8988T (cell line): ENCODE measurements around the gene CCN5.
"Not testable (repeated sequence)": the region's sequence is repeated elsewhere in the genome, so short reads cannot be mapped to it uniquely, and the experiment has no call there.

Source experiments
- DNase-seq: peaks from one replicate; pipeline ENCODE4 v3.0.0; 2011

CCN5 gene

DNA sequence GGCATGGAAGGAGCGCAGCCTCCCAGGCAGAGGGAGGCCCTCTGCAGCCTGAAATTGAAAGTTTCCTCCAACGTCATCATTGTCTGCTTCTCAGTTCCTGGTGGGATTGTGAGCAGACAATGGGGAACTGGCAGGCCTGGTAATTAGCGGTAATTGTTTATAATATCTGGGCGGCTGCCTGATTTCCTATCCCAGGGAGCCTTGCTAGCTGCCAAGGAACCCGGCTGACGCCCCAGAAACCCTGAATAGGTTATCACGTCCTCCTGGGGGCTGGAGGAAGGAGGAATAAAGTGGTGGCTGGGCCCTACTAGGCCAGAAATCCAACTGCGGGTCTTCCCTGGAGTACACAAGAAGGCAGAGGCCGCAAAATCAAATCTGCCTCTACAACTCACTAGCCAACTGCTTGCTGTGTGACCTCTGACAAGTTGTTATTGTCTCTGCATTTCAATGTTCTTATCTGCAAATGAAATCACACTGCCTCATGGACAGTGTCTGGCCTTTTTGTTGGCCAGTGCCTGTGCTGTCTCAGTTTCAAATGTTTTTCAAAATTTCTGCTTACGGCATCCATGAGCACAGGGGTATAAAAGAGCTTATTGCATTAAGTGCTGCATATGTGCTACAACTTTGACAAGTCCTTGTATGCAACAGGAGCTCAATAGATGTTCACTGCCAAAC is 47.4 kb downstream of the CCN5 start:
- DNase-seq, result no peak

DNA sequence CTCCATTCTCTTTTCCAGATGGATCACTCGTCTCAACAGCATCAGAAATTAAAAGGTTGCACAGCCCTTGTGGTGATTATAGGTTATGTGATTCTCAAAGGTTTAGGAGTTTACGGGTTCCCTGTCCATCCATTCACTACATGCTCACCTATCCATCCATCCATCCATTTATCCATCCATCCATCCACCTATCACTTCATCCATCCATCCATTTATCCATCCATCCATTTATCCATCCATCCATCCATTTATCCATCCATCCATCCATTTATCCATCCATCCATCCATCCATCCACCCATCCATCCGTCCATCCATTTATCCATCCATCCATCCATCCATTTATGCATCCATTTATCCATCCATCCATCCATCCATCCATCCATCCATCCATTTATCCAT is 48.6 kb downstream of the CCN5 start:
- DNase-seq, result not testable (repeated sequence)

DNA sequence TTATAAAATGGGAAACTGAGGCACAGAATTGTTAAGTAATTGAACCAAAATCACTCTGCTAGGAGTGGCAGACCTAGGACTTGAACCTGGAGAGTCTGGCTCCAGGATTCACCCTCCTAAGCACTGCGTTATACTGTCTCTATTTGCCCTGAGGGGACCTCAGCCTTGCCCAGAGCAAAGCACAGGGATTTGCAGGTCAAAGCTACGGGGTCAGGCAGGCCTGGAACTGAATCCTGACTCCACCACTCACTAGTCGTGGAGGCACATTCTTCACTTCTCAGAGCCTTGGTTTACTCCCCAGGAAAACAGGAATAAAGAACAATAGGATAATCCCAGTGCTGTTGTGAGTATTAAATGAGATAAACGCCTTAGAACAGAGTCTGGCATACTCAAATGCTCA is 49.9 kb downstream of the CCN5 start:
- no peak for DNase-seq

DNA sequence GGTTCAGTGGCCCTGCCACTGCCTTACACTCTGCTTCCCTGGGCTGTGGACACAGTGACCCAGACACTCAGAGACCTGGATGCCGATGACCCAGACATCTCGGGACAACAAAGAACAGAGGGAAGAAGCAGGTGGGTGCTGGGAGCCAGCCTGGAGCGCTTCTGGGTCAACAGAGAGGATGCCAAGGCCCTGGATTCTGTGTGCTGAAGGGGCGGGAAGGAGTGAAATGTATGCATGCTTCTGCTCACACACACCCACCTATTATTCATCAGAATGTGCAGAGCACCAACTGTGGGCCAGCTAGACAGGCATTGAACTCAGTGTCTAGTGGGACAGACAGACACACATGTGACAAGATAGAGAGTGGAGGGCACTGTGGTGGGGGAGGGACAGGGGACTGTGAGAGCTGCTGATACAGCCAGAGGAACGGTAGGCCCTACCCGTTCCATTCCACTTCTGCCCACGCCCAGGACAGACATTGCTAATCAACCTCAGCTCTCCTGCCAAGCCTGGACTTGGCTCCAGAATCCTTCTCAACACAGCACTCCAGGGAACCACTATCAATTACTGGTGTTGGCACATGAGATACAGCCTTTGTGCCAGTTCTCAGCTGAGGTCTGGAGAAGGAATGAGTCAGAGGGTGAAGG is 50.7 kb downstream of the CCN5 start:
- DNase-seq, result no peak

DNA sequence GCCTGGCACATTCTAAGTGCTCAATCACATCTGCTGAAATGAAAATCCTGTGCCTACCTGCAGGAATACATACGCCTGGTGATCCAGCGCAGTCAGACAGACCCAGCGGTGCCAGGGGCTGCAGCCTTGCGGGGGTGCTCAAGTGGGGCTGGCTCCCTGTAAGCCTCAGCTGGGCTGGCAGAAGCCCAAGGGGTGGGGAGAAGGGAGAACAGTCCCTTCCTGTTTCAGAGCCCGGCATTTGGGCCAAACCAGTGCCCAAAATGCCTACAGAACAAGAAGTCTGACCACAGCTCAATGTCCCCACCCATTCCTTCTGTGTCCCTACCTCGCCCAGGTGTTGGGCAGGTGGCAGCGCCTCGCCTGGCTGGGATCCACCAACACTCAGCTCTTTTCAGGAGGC is 53.1 kb downstream of the CCN5 start:
- no peak for DNase-seq

DNA sequence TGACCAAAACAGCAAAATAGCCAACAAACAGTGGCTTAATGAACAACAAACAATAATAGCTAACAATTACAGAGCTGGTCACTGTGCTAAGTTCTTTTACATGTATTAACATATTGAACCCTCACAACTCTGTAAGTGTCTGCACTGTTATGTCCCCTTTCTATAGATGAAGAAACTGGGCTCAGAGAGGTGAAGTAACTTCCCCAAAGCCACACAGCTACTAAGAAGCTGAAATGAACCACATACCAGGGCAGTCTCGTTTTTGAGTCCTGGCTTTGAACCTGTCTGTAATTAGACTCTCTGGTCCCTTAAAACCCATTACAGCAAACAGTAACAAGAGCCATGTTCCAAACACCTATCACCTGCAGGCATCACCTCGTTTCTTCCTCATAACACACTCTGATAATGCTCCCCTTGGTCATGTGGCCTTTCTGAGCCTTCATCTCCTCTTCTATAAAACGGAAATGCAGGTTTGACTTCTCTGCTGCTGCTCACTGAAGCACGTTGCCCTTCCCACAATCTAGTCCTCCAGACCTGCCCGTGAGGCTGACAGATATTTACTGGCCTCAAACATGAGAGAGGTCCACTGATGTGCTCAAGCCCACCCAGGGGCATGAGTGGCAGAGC is 53.8 kb downstream of the CCN5 start:
- DNase-seq, result no peak

DNA sequence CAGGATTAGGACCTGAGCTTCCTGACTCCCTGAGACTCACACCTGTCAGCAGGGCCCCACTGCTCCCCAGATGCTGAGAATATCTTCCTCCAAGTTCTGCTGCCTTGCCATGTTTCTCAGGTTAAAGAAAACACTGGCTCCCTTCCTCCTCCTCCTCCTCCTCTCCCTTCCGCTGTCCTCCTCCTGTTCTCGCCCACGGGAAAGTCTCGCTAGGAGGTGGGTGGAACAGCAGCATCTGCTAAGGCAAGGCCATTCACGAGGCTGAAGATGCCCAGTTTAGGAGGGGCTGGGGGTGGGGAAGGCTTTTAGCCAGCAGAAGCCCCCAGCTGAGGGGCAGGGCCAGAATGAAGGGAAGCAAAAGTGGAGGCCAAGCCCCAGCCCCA is 54.3 kb downstream of the CCN5 start:
- no peak for DNase-seq

DNA sequence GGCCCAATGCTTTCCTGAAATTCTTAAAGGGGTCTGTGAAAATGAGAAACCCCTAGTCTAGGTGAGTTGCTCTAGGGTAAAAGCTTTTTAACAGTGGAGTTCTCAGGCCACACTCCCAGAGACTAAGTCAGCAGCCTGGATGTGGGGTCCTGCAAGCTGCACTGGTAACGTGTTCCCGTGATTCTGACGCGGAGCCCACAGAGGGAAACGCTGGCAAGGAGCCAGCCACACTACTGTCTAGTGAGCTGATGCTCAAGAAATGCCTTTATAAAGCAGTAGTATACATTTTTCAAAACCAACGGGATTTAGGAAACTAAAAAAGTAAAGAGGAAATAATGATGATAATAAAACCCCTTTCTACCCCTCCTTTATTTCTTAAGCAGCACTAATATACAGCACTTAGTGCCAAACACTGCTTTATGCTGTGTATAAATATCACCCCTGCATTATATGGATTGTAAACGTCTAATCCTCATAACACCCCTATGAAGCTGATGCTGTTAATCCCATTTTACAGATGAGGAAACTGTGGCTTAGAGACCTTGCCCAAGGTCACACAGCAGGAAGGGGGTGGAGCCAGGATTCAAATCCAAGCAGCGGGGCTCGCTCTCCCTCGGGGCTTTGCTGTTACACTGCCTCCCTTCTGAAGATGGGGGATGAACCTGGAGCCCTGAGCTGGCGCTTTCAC is 55.5 kb downstream of the CCN5 start:
- no peak for DNase-seq

DNA sequence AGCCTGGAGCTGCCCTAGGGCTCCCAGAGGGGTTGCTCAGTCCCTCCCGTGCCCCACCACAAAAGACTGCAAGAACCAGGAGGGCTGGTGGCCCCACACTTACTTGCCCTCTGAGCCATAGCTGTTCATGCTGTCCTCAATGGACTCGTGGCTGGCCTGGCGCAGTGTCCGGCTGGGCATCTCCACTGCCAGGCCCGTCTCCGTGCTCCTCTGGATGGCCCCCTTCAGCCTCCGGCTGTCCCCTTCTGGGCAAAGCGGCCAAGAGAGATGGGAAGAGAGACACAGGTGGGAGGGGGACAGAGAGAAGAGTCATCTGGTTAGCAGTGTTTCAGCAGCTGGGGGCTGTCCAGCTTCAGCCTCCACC is 56.0 kb downstream of the CCN5 start:
- DNase-seq, result no peak

DNA sequence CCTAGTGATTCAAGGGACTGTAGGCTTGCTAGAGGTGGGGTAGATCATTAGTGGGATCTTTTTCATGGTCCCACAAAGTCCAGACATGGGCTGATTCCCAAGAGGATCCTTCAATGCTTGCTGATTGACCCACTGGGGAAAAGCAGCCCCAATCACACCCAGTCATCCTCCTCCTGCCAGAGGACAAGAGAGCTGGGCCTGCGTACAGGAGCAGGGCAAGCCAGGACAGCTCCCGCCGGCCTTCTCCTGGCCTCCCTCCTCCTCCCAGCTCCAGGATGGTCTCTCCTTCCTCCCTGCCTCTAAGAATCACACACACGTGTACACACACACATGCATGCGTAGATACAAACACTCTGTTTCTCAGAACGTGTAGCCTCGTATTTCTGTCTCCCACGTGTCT is 57.5 kb downstream of the CCN5 start:
- DNase-seq, result no peak

DNA sequence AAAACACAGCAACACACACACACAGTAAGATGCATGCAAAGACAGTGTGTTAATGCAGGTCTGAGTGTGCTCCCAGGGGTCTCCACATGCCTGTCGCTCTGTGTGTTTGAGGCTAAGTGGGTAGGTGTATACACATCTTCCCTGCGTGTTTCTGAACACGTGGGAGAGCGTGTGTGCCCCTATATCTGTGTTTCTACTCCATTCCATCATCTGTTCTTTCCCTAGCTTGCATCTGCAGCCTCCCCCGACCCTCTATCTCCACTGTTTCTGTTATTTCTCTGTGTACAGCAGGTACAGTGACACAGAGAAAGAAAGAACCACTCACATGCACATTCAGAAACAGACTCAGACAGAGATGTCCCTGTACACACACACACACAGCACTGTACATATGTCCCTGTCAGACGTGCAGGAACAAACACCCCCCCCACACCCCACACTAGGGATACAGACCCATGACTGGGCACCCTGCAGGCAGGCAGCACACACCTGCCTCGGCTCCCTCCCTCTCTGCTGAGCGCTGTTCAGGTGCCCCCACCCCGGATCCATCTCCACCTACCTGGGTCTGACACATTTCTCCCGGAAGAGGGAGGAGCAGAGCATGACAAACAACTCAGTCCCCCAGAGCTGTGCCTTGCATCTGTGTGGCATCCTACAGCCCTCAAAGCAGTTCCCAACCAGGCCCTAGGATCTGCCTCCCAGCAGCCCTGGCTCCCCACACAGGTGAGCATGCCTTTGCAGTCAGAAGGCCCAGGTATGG is 58.1 kb downstream of the CCN5 start:
- DNase-seq, result no peak

DNA sequence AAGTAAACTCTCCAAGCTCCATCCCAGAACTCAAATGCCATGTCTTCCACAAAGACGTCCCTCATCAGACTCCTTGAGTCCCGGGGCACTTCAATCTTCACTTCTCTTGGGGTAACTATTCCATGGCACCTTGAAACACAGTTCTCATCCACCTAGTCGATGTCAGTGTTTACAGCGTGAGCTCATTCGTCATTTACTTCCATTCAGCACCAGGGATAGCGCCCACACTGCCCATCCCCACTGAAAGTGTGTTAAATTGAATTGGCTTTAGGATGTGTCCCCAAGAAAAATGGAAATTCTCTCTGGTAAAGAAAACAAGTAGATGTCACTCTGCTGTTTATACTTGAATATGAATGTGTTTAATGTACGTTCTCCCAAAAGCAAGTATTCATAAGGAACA is 61.8 kb downstream of the CCN5 start:
- no peak for DNase-seq
